HL-60 (cell line): ENCODE data around the gene PKNOX1.

Experiments used
- DNase-seq, 2 experiments: peaks; one replicate each; pipeline ENCODE4 v3.0.0-alpha.2; 2010 to 2020; ENCODE audit warnings: low read depth in 1 of 2, low spot score in 1 of 2
- H3K27ac ChIP-seq: fragments of 250-450 bp; sonication (Bioruptor Pico); replicated peaks from 2 replicates; pipeline ENCODE4 v1.5.1; 2020; ENCODE audit warnings: mild to moderate bottlenecking, moderate library complexity
- H3K27me3 ChIP-seq: fragments of 250-450 bp; sonication (Bioruptor Pico); 2 replicates; pipeline ENCODE4 v1.5.1; 2021; ENCODE audit warnings: mild to moderate bottlenecking, moderate library complexity; ENCODE audit not compliant: insufficient read depth, poor library complexity, severe bottlenecking
- H3K4me3 ChIP-seq: replicated peaks from 2 replicates; pipeline ENCODE4 v1.5.1; 2011; ENCODE audit warnings: mild to moderate bottlenecking, control low read depth, low read length; ENCODE audit not compliant: insufficient read depth
- GABPA ChIP-seq: IDR thresholded peaks from 2 replicates; pipeline ENCODE4 v1.6.1; 2012; ENCODE audit warnings: low read depth
- POLR2AphosphoS5 ChIP-seq: IDR thresholded peaks from 2 replicates; pipeline ENCODE4 v1.6.1; 2012; ENCODE audit warnings: low read depth
- SPI1 ChIP-seq: IDR thresholded peaks from 2 replicates; pipeline ENCODE4 v1.6.1; 2012; ENCODE audit warnings: low read depth, mild to moderate bottlenecking, borderline replicate concordance
- TF ChIP-seq, protein P1 (sequence below): IDR thresholded peaks from one replicate; pipeline ENCODE4 v1.5.1; 2011; ENCODE audit warnings: low read length, control low read depth, inconsistent platforms; ENCODE audit not compliant: insufficient read depth
- TF ChIP-seq, protein P2 (sequence below): IDR thresholded peaks from 2 replicates; pipeline ENCODE4 v1.6.1; 2012; ENCODE audit warnings: low read depth; ENCODE audit not compliant: insufficient replicate concordance

Gene PKNOX1

DNA sequence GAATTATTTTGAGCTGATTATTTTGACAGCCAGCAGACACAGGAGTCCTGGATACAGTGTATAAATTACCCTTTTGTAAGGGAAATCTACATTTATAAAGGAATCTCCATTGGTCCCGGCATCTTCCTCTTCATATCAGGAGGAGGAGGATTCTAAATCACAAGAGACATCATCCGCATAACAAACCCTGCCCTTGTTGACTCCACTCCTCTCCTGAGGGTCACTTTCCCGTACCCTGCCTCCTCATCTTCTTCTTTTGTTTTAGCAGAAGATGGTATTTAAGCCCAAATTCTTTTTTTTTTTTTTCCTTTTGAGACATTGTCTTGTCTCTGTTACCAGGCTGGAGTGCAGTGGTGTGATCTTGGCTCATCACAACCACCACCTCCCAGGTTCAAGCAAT is 14.6 kb upstream of the PKNOX1 start:
- Histone ChIP-seq H3K27me3 (no peaks in the 10 kb centered on the region), H3K4me3 (no peak overlapping the region), H3K27ac (no peak overlapping the region)
- TF ChIP-seq POLR2AphosphoS5, result no peak
- TF ChIP-seq, protein P1, sequence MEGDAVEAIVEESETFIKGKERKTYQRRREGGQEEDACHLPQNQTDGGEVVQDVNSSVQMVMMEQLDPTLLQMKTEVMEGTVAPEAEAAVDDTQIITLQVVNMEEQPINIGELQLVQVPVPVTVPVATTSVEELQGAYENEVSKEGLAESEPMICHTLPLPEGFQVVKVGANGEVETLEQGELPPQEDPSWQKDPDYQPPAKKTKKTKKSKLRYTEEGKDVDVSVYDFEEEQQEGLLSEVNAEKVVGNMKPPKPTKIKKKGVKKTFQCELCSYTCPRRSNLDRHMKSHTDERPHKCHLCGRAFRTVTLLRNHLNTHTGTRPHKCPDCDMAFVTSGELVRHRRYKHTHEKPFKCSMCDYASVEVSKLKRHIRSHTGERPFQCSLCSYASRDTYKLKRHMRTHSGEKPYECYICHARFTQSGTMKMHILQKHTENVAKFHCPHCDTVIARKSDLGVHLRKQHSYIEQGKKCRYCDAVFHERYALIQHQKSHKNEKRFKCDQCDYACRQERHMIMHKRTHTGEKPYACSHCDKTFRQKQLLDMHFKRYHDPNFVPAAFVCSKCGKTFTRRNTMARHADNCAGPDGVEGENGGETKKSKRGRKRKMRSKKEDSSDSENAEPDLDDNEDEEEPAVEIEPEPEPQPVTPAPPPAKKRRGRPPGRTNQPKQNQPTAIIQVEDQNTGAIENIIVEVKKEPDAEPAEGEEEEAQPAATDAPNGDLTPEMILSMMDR, result no peak
- TF ChIP-seq, protein P2, sequence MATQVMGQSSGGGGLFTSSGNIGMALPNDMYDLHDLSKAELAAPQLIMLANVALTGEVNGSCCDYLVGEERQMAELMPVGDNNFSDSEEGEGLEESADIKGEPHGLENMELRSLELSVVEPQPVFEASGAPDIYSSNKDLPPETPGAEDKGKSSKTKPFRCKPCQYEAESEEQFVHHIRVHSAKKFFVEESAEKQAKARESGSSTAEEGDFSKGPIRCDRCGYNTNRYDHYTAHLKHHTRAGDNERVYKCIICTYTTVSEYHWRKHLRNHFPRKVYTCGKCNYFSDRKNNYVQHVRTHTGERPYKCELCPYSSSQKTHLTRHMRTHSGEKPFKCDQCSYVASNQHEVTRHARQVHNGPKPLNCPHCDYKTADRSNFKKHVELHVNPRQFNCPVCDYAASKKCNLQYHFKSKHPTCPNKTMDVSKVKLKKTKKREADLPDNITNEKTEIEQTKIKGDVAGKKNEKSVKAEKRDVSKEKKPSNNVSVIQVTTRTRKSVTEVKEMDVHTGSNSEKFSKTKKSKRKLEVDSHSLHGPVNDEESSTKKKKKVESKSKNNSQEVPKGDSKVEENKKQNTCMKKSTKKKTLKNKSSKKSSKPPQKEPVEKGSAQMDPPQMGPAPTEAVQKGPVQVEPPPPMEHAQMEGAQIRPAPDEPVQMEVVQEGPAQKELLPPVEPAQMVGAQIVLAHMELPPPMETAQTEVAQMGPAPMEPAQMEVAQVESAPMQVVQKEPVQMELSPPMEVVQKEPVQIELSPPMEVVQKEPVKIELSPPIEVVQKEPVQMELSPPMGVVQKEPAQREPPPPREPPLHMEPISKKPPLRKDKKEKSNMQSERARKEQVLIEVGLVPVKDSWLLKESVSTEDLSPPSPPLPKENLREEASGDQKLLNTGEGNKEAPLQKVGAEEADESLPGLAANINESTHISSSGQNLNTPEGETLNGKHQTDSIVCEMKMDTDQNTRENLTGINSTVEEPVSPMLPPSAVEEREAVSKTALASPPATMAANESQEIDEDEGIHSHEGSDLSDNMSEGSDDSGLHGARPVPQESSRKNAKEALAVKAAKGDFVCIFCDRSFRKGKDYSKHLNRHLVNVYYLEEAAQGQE, result no peak
- no peak for TF ChIP-seq SPI1
- TF ChIP-seq GABPA, result no peak
- DNase-seq, result no peak

DNA sequence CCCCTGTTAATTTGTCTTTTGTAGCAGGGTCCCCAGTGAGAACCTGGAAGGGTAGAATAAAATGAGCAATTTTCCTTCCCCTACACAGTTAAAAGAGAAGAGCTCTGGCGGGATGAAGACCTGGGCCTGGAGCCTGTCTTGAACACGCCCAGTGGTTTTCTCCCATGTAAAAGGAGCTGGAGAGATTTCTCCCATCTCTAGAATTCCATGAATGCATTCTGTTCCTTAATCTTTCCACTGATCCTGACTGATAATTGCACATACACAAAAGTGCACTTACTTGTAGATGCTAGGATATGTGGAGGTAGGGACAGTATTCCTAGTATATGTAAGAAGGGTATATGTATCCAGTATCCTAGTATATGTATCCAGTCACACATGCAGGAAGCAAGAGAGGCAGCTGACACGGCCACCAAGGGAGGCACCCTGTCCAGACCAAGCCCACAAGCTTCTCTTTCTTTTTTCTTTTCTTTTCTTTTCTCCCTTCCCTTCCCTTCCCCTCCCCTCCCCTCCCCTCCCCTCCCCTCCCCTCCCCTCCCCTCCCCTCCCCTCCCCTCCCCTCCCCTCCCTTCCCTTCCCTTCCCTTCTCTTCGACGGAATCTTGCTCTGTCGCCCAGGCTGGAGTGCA is 11.9 kb upstream of the PKNOX1 start:
- Histone ChIP-seq H3K4me3 (no peak overlapping the region), H3K27ac (no peak overlapping the region), H3K27me3 (no peaks in the 10 kb centered on the region)
- TF ChIP-seq, protein P2, result no peak
- TF ChIP-seq SPI1 (no peak), GABPA (no peak), POLR2AphosphoS5 (no peak)
- TF ChIP-seq, protein P1, result no peak
- DNase-seq, result no peak

DNA sequence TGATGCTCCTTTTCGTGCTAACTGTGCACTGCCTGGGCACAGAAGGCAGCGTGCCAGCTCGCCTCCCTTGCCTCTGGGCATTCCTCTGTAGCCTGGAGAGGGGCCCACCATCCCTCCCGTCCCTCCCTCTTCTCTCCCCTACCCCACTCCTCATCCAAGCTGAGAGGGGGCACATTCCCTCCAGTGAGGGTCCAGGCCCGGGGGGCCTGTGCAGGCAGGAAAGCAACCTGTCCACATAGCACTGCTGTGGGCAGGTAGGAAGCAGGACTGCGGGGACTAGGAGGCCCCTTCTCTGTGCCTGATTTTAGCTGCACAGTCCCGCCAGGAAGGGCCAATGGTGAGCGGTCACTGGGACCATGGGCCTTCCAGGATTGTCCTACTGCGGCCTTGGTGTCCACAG is 10.3 kb upstream of the PKNOX1 start:
- Histone ChIP-seq H3K27ac (no peak overlapping the region), H3K27me3 (no peaks in the 10 kb centered on the region), H3K4me3 (no peak overlapping the region)
- TF ChIP-seq, protein P2, result no peak
- TF ChIP-seq GABPA, result no peak
- TF ChIP-seq SPI1, result no peak
- no peak for DNase-seq
